A549 treated with Mapracorat at 1 μM for 4 hours (cell line): Measurements from ENCODE around the gene CCR6. TPM values are rescaled to one million over a fixed set of nuclear protein-coding genes. Genes with fewer than 3 reads are reported as not detected.

Experiments used
- total RNA-seq: library from RNA; stranded (reverse); fragments of 200-300 nt; extraction: Qiagen RNA extraction; gene quantifications from 5 replicates; pipeline ENCODE4 v1.2.3, GENCODE V29; 2022

CCR6 gene
- 0.06 to 0.16 TPM (median 0.09 TPM) in 3 of 5 replicates, not detected in the others for total RNA-seq

DNA sequence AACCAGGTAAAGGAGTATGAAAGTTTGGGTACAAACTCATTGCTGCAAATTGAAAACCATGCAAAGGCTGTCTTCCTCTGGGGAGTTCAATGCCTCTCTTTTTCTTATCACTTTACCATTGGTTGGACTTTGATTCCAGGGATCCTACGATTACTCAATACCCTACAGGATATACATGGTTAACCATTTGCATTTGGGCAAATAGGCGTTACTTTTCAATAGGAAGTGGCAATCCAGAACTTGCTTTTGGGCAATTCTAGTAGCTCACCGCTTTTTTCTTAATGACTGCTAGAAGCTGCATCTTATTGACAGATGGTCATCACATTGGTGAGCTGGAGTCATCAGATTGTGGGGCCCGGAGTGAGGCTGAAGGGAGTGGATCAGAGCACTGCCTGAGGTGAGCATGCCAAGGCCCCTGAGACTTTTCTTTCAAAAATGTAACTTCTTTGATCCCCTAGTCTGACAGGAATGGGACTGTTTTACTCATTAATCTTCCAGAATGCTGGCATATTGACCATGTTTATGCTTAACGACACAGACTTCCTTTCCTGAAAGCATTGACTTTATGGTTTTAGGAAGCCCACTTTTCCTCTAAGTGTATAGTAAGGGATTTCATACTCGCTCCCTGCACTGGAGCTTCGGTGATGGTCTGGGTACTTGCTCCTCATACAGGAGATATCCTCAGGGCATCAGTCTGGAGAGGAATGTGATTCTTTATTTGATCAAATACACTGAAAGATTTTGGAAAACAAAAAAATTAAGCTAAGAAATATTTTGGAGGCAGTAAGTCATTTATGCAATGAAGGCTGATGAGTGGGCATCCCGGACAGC lies at the start of gene CCR6:
Gene CCR6 (plus strand): TSS at position 270 of the 831 bp plus-strand sequence. CDS start 13,039 bp downstream, outside the sequence.

GRCh38 chr6:167157863-167158262 lies 35.0 kb downstream of the CCR6 start, which contains the start of gene GPR31:
GPR31 (minus strand) TSS chr6:167157980; CDS start chr6:167157831, 149 bp downstream.

Other genes with a start within 250 kb of the CCR6 start
- gene RNASET2, start 166.5 kb upstream of the CCR6 start, total RNA-seq: 14.4 to 19.0 TPM (median 16.9 TPM) in 5 replicates
- 8.4 to 9.8 TPM (median 9.4 TPM) in 5 replicates for gene CEP43, start 123.7 kb upstream of the CCR6 start, total RNA-seq
- not detected in 5 replicates for gene GPR31, start 34.9 kb downstream of the CCR6 start, total RNA-seq
- gene UNC93A, start 168.2 kb downstream of the CCR6 start, total RNA-seq: not detected in 5 replicates
- not detected in 5 replicates for gene TTLL2, start 202.0 kb downstream of the CCR6 start, total RNA-seq